Astrocyte of the cerebellum (primary cell): ENCODE data around the gene ABT1.
"Not testable (repeated sequence)": the region's sequence is repeated elsewhere in the genome, so short reads cannot be mapped to it uniquely, and the experiment has no call there.

Experiments used
- DNase-seq: peaks from one replicate; pipeline ENCODE4 v3.0.0-alpha.2; 2011; ENCODE audit warnings: low read depth
- H3K4me3 ChIP-seq: 2 replicates; pipeline ENCODE4 v1.5.1; 2011; ENCODE audit warnings: mild to moderate bottlenecking, low read depth, low read length, moderate library complexity
- CTCF ChIP-seq: IDR thresholded peaks from 2 replicates; pipeline ENCODE4 v1.5.1; 2012; ENCODE audit warnings: low read length, low read depth, moderate library complexity, mild to moderate bottlenecking; ENCODE audit errors: missing control alignments
- in situ Hi-C: cut with HindIII; loops from 2 replicates; pipeline ENCODE4 v1.10.0; 2017; ENCODE audit warnings: low sequenced_read_pairs

ABT1 gene

GRCh38 chr6:26596579-26597388, at the start of gene ABT1:
ABT1 (plus strand) TSS chr6:26596953; CDS start chr6:26596983, 30 bp downstream.
- peak within 1 kb of the TSS; percentile 94 for H3K4me3 ChIP-seq
- TF ChIP-seq CTCF: no peak
- in situ Hi-C loops: no loop called here
- DNase-seq: peak; percentile 96

- in situ Hi-C loops, DNase-seq, H3K4me3 ChIP-seq: not testable (repeated sequence)
Measured at GRCh38 chr6:26547363-26547762, 49.4 kb upstream of the ABT1 start.

GRCh38 chr6:26550250-26550993, 46.3 kb upstream of the ABT1 start:
- no peak for DNase-seq
- peak overlapping the region; percentile 49 for H3K4me3 ChIP-seq
- in situ Hi-C loops: loop anchor here (5.0 kb wide), 1 partner anchor 42 kb away; no protein-coding TSS in a partner anchor
- TF ChIP-seq CTCF: peak; percentile 2

- no peak overlapping the region for H3K4me3 ChIP-seq
- in situ Hi-C loops: loop anchor here (5.0 kb wide), 1 partner anchor 40 kb away; no protein-coding TSS in a partner anchor
- no peak for DNase-seq
- TF ChIP-seq CTCF: no peak
Measured at GRCh38 chr6:26552205-26552604, 44.5 kb upstream of the ABT1 start.

- DNase-seq: no peak
- TF ChIP-seq CTCF: no peak
- H3K4me3 ChIP-seq: peak overlapping the region; percentile 59
- in situ Hi-C loops: loop anchor here (5.0 kb wide), 1 partner anchor 40 kb away; no protein-coding TSS in a partner anchor
Measured at GRCh38 chr6:26552640-26553188, 44.0 kb upstream of the ABT1 start.

- no peak for TF ChIP-seq CTCF
- DNase-seq: peak; percentile 44
- in situ Hi-C loops: loop anchor here (5.0 kb wide), 1 partner anchor 39 kb away; no protein-coding TSS in a partner anchor
Measured at GRCh38 chr6:26553264-26553634, 43.5 kb upstream of the ABT1 start.

More at GRCh38 chr6:26553264-26553634, 43.5 kb upstream of the ABT1 start:
- peak overlapping the region; percentile 59 for H3K4me3 ChIP-seq
